A549 (cell line): ENCODE measurements around the gene ZBTB16. TPM values are rescaled to one million over a fixed set of nuclear protein-coding genes. Genes with fewer than 3 reads are reported as not detected.

Experiments used
- ATAC-seq, 2 experiments: fragments of 200-7000 bp in 1 of 2; fragments of >200 bp in 1 of 2; cut with Nextera tagmentation in 1 of 2; cut with Tn5 transposase in 1 of 2; 3 replicates each; pipeline versions ENCODE4 v1.8.0 to v1.9.1; 2018 to 2020; ENCODE audit warnings: mild to moderate bottlenecking in 1 of 2, moderate library complexity in 1 of 2
- CTCF ChIA-PET: fragments of 300-600 bp; sonication (Branson Sonifier 250); formaldehyde crosslinking; extraction: SDS; loops from one replicate; lab custom pipeline; 2021; ENCODE audit warnings: antibody characterized with exemption, inconsistent platforms; lab: Yijun Ruan, JAX
- POLR2A ChIA-PET: fragments of 350-600 bp; formaldehyde crosslinking; extraction: SDS; loops from one replicate; lab custom pipeline; 2021; ENCODE audit warnings: antibody characterized with exemption, inconsistent platforms; lab: Yijun Ruan, JAX
- DNase-seq, 2 experiments: peaks; one replicate each; pipeline versions ENCODE4 v3.0.0 to v3.0.0-alpha.2; 2011 to 2016; ENCODE audit warnings: low read depth in 1 of 2, low spot score in 1 of 2
- FAIRE-seq: peaks from 2 replicates; lab custom pipeline; 2011; peaks lifted over from hg19 to GRCh38; lab: Jason Lieb, UNC
- H3K27ac ChIP-seq, 2 experiments: fragments of >200 bp; sonication (Bioruptor Twin); formaldehyde crosslinking; 3 replicates each; pipeline ENCODE4 v1.5.1; 2016 to 2017
- H3K4me1 ChIP-seq: fragments of >200 bp; sonication (Bioruptor Twin); formaldehyde crosslinking; 3 replicates; pipeline ENCODE4 v1.6.1; 2016
- H3K4me2 ChIP-seq: fragments of >200 bp; sonication (Bioruptor Twin); formaldehyde crosslinking; 3 replicates; pipeline ENCODE4 v1.6.1; 2016
- H3K4me3 ChIP-seq: fragments of >200 bp; sonication (Bioruptor Twin); formaldehyde crosslinking; 3 replicates; pipeline ENCODE4 v1.5.1; 2016
- H3K9me3 ChIP-seq: fragments of >200 bp; sonication (Bioruptor Twin); formaldehyde crosslinking; 3 replicates; pipeline ENCODE4 v1.6.1; 2016
- BHLHE40 ChIP-seq: IDR thresholded peaks from 2 replicates; pipeline ENCODE4 v1.6.1; 2012; ENCODE audit warnings: low read depth, low read length, inconsistent platforms
- CBX2 ChIP-seq: fragments of 200-600 bp; sonication (generic); IDR thresholded peaks from 2 replicates; pipeline ENCODE4 v1.6.1; 2016; ENCODE audit warnings: low read depth, mild to moderate bottlenecking, borderline replicate concordance
- CBX8 ChIP-seq: fragments of 200-600 bp; sonication (generic); IDR thresholded peaks from 2 replicates; pipeline ENCODE4 v1.6.1; 2016
- CHD2 ChIP-seq: fragments of 150-350 bp; IDR thresholded peaks from 2 replicates; pipeline ENCODE4 v1.6.1; 2014; ENCODE audit warnings: low read length; ENCODE audit not compliant: partially characterized antibody
- CHD4 ChIP-seq: fragments of 200-600 bp; sonication (generic); IDR thresholded peaks from 2 replicates; pipeline ENCODE4 v1.6.1; 2016; ENCODE audit warnings: antibody characterized with exemption, mild to moderate bottlenecking, borderline replicate concordance
- GATA3 ChIP-seq: IDR thresholded peaks from 2 replicates; pipeline ENCODE4 v1.6.1; 2012; ENCODE audit warnings: borderline replicate concordance
- HEYL ChIP-seq: fragments of 250-450 bp; sonication (Bioruptor Pico); IDR thresholded peaks from 2 replicates; pipeline ENCODE4 v1.8.0; 2021; ENCODE audit warnings: mild to moderate bottlenecking, moderate library complexity
- HMGXB4 ChIP-seq: fragments of 250-450 bp; sonication (Bioruptor Pico); IDR thresholded peaks from 2 replicates; pipeline ENCODE4 v1.5.0; 2021; ENCODE audit warnings: mild to moderate bottlenecking, moderate library complexity, borderline replicate concordance
- HOXB5 ChIP-seq: fragments of 250-450 bp; sonication (Bioruptor Pico); IDR thresholded peaks from 2 replicates; pipeline ENCODE4 v1.5.0; 2020; ENCODE audit warnings: mild to moderate bottlenecking, moderate library complexity
- KDM5A ChIP-seq: fragments of 200-600 bp; sonication (generic); IDR thresholded peaks from 2 replicates; pipeline ENCODE4 v1.6.1; 2016; ENCODE audit warnings: antibody characterized with exemption, mild to moderate bottlenecking
- MAX ChIP-seq: IDR thresholded peaks from 2 replicates; pipeline ENCODE4 v1.6.1; 2012
- MAZ ChIP-seq: fragments of 150-350 bp; IDR thresholded peaks from 2 replicates; pipeline ENCODE4 v1.6.1; 2014; ENCODE audit warnings: antibody characterized with exemption, low read depth, low read length, borderline replicate concordance
- PHF8 ChIP-seq: fragments of 200-600 bp; sonication (generic); IDR thresholded peaks from 2 replicates; pipeline ENCODE4 v1.6.1; 2016; ENCODE audit warnings: low read depth, mild to moderate bottlenecking, antibody characterized with exemption, moderate library complexity, borderline replicate concordance
- POLR2AphosphoS2 ChIP-seq: conservative IDR thresholded peaks from 2 replicates; pipeline ENCODE4 v1.6.1; 2012; ENCODE audit warnings: low read length, improper control_type of control experiment, inconsistent platforms
- REST ChIP-seq: fragments of 200-600 bp; sonication (generic); IDR thresholded peaks from 2 replicates; pipeline ENCODE4 v1.6.1; 2016; ENCODE audit warnings: antibody characterized with exemption, mild to moderate bottlenecking, moderate library complexity
- RFX5 ChIP-seq: fragments of 450-650 bp; IDR thresholded peaks from 2 replicates; pipeline ENCODE4 v1.7.1; 2014; ENCODE audit warnings: antibody characterized with exemption, mild to moderate bottlenecking, moderate library complexity
- USF2 ChIP-seq: fragments of 450-650 bp; IDR thresholded peaks from 2 replicates; pipeline ENCODE4 v1.6.1; 2014; ENCODE audit warnings: antibody characterized with exemption
- ZFP36 ChIP-seq: fragments of 450-650 bp; IDR thresholded peaks from 2 replicates; pipeline ENCODE4 v1.6.1; 2014; ENCODE audit warnings: borderline replicate concordance; ENCODE audit not compliant: partially characterized antibody
- WGBS: methylation state at CpG from one replicate; pipeline ENCODE4 v1.1.6; 2017; ENCODE audit errors: missing lambda C conversion rate; 5-methylcytosine and 5-hydroxymethylcytosine counted together
- polyA plus RNA-seq, 4 experiments: library from polyadenylated mRNA; depleted of rRNA in 3 of 4; stranded (reverse); fragments of >200 nt; fragmentation: RNase III in 1 of 4; extraction: RNeasy Plus Mini Kit Qiagen cat#74134 plus additional on column Dnase treatment in 1 of 4; gene quantifications; 2 replicates in 3 of 4; 3 replicates in 1 of 4; pipeline ENCODE4 v1.2.3, GENCODE V29; 2011 to 2017
- TF ChIP-seq, protein P1 (sequence below): IDR thresholded peaks from 2 replicates; pipeline ENCODE4 v1.6.1; 2012; ENCODE audit warnings: low read depth, borderline replicate concordance

Gene ZBTB16
- polyA plus RNA-seq, 2 of the 4 experiments (the other 2 are of a cell fraction) = not detected

DNA sequence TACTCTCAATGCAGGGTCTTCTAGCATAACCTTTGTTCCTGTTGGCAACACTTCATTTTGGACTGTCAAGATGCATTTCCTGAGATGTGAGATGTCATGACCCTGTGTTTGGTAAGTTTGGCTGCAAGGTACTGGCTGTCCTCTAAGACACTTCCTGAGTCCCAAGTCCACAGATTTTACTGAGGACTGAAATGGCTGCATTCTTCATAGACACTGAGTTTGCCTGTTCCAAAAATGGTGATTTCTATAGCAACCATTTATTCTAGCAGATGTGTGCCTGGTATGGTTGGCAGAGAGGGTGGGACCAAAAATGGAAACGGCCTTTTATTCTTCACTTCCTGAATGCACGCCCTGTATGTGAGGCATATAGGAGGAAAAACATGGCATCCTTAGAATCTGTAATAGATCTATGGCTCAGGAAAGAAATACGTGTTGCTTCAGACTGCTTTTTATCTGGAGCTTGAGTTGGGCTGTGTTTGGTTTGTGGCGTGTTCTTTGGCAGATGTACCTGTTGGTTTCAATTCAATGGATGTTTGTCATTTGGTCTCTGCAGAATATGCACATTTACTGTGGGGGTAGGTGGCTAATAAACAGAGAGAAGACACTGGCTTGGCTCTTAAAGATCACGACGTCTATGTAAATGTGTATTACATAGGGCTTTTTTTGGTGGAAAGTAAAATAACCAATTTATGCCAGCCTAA is 62.4 kb downstream of the ZBTB16 start:
- no peak for TF ChIP-seq USF2
- TF ChIP-seq CBX8 = no peak
- TF ChIP-seq HEYL = no peak
- TF ChIP-seq PHF8 = no peak
- TF ChIP-seq KDM5A = no peak
- no peak for TF ChIP-seq BHLHE40
- TF ChIP-seq RFX5 = no peak
- TF ChIP-seq HOXB5 (CRISPR knock-in tag) = no peak
- TF ChIP-seq MAX = no peak
- no peak for TF ChIP-seq CHD2
- TF ChIP-seq, protein P1, sequence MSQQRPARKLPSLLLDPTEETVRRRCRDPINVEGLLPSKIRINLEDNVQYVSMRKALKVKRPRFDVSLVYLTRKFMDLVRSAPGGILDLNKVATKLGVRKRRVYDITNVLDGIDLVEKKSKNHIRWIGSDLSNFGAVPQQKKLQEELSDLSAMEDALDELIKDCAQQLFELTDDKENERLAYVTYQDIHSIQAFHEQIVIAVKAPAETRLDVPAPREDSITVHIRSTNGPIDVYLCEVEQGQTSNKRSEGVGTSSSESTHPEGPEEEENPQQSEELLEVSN = no peak
- no peak for TF ChIP-seq REST
- no peak for TF ChIP-seq CBX2
- no peak for TF ChIP-seq POLR2AphosphoS2
- no peak for TF ChIP-seq ZFP36
- no peak for TF ChIP-seq HMGXB4 (CRISPR knock-in tag)
- no peak for TF ChIP-seq MAZ
- TF ChIP-seq, all 56 proteins: peak for 0
- no peak for ATAC-seq
- H3K4me2 ChIP-seq = no peak overlapping the region
- ChIA-PET POLR2A (no interaction called here), CTCF (no interaction called here)
- DNase-seq = no peak
- no peaks in the 10 kb centered on the region for H3K4me1 ChIP-seq
- H3K9me3 ChIP-seq = no peaks in the 10 kb centered on the region
- no peak for FAIRE-seq
- no peak overlapping the region for H3K4me3 ChIP-seq
- 28% methylated on average over 6 of the region's 6 CpGs for WGBS
- H3K27ac ChIP-seq = no peak overlapping the region

DNA sequence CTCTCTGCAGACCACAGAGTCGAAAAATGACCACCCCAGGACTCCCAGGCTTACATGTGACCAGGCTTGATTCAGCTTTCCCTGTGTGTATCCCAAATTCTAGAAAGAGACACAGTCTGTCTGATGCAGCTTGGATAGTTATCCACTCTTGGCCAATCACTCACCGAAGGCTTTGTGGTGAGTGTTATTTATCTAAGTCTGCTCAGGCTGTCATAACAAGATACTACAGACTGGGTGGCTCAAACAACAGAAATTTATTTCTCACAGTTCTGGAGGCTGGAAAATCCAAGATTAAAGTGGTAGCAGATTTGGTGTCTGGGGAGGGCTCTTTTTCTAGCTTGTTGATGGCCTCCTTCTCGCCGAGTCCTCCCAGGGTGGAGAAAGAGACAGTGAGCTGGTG is 63.2 kb downstream of the ZBTB16 start:
- Histone ChIP-seq H3K4me1 (no peaks in the 10 kb centered on the region), H3K4me2 (no peak overlapping the region), H3K27ac (no peak overlapping the region), H3K9me3 (no peaks in the 10 kb centered on the region), H3K4me3 (no peak overlapping the region)
- ATAC-seq (no peak), FAIRE-seq (no peak), DNase-seq (no peak)
- TF ChIP-seq GATA3 (no peak), CHD4 (no peak)
- ChIA-PET POLR2A (no interaction called here), CTCF (no interaction called here)
- 25% methylated on average over 4 of the region's 4 CpGs for WGBS
